Effector CD8-positive, alpha-beta T cell (primary cell): ENCODE results near the gene ZDHHC17.

Source experiments
- DNase-seq: peaks from one replicate; lab custom pipeline; 2025; lab: John Stamatoyannopoulos, UW

ZDHHC17 gene

GRCh38 chr12:76878099-76878898, 114.4 kb downstream of the ZDHHC17 start:
- DNase-seq = no peak

GRCh38 chr12:76878899-76879709, 115.2 kb downstream of the ZDHHC17 start, which contains the start of gene CSRP2:
Gene CSRP2 (minus strand): TSS chr12:76879019. CDS start chr12:76866260, 12,759 bp downstream.
- peak; percentile 47 for DNase-seq

- no peak for DNase-seq
Measured at GRCh38 chr12:76879710-76880518, 116.0 kb downstream of the ZDHHC17 start.

- DNase-seq = no peak
Measured at GRCh38 chr12:76880519-76881023, 116.7 kb downstream of the ZDHHC17 start.

GRCh38 chr12:76881142-76881541, 117.2 kb downstream of the ZDHHC17 start:
- no peak for DNase-seq

GRCh38 chr12:76882367-76882766, 118.5 kb downstream of the ZDHHC17 start:
- no peak for DNase-seq

- DNase-seq = no peak
Measured at GRCh38 chr12:76883151-76883550, 119.2 kb downstream of the ZDHHC17 start.

GRCh38 chr12:76883811-76884210, 119.9 kb downstream of the ZDHHC17 start:
- no peak for DNase-seq

- DNase-seq = no peak
Measured at GRCh38 chr12:76888775-76889174, 124.9 kb downstream of the ZDHHC17 start.

GRCh38 chr12:76890151-76891143, 126.5 kb downstream of the ZDHHC17 start:
- no peak for DNase-seq

GRCh38 chr12:76891609-76892008, 127.7 kb downstream of the ZDHHC17 start:
- no peak for DNase-seq

GRCh38 chr12:76895796-76896195, 131.9 kb downstream of the ZDHHC17 start:
- no peak for DNase-seq

- DNase-seq = no peak
Measured at GRCh38 chr12:76896274-76896673, 132.4 kb downstream of the ZDHHC17 start.

GRCh38 chr12:76898442-76898841, 134.5 kb downstream of the ZDHHC17 start:
- DNase-seq = no peak

GRCh38 chr12:76899522-76899921, 135.6 kb downstream of the ZDHHC17 start:
- DNase-seq = no peak

- no peak for DNase-seq
Measured at GRCh38 chr12:76901628-76902380, 137.9 kb downstream of the ZDHHC17 start.
